Measurements from ENCODE around the gene WDR13.

- TF ChIP-seq, protein P1, sequence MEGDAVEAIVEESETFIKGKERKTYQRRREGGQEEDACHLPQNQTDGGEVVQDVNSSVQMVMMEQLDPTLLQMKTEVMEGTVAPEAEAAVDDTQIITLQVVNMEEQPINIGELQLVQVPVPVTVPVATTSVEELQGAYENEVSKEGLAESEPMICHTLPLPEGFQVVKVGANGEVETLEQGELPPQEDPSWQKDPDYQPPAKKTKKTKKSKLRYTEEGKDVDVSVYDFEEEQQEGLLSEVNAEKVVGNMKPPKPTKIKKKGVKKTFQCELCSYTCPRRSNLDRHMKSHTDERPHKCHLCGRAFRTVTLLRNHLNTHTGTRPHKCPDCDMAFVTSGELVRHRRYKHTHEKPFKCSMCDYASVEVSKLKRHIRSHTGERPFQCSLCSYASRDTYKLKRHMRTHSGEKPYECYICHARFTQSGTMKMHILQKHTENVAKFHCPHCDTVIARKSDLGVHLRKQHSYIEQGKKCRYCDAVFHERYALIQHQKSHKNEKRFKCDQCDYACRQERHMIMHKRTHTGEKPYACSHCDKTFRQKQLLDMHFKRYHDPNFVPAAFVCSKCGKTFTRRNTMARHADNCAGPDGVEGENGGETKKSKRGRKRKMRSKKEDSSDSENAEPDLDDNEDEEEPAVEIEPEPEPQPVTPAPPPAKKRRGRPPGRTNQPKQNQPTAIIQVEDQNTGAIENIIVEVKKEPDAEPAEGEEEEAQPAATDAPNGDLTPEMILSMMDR (IDR thresholded peaks at IDR 0.05) = no peak
- TF ChIP-seq IRF3 (IDR thresholded peaks at IDR 0.05; ENCODE audit: low read depth, low read length) = no peak
- TF ChIP-seq ZBTB33 (IDR thresholded peaks at IDR 0.05; ENCODE audit: borderline replicate concordance, low read depth) = no peak
- TF ChIP-seq TAF1 (IDR thresholded peaks at IDR 0.05; ENCODE audit: borderline replicate concordance, low read depth, low read length) = no peak
- TF ChIP-seq SIN3A (IDR thresholded peaks at IDR 0.05; ENCODE audit: borderline replicate concordance, low read depth, low read length) = no peak
- TF ChIP-seq, protein P2, sequence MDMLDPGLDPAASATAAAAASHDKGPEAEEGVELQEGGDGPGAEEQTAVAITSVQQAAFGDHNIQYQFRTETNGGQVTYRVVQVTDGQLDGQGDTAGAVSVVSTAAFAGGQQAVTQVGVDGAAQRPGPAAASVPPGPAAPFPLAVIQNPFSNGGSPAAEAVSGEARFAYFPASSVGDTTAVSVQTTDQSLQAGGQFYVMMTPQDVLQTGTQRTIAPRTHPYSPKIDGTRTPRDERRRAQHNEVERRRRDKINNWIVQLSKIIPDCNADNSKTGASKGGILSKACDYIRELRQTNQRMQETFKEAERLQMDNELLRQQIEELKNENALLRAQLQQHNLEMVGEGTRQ (IDR thresholded peaks at IDR 0.05; ENCODE audit: borderline replicate concordance, low read depth, low read length) = no peak
- no peak for TF ChIP-seq POLR2AphosphoS5 (IDR thresholded peaks at IDR 0.05; ENCODE audit: low read depth, low read length)
- TF ChIP-seq, protein P3, sequence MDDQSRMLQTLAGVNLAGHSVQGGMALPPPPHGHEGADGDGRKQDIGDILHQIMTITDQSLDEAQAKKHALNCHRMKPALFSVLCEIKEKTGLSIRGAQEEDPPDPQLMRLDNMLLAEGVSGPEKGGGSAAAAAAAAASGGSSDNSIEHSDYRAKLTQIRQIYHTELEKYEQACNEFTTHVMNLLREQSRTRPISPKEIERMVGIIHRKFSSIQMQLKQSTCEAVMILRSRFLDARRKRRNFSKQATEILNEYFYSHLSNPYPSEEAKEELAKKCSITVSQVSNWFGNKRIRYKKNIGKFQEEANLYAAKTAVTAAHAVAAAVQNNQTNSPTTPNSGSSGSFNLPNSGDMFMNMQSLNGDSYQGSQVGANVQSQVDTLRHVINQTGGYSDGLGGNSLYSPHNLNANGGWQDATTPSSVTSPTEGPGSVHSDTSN (IDR thresholded peaks at IDR 0.05) = no peak
- TF ChIP-seq EZH2phosphoT487 (IDR thresholded peaks at IDR 0.05; ENCODE audit: borderline replicate concordance, low read depth) = no peak
- TF ChIP-seq RFX5 (IDR thresholded peaks at IDR 0.05; ENCODE audit: low read length) = no peak
- TF ChIP-seq SMC3 (IDR thresholded peaks at IDR 0.05; ENCODE audit: low read depth, low read length) = no peak
- no peak for TF ChIP-seq YY1 (IDR thresholded peaks at IDR 0.05; ENCODE audit: low read depth)
Measured at GRCh38 chrX:48611703-48612102, 14.4 kb downstream of the WDR13 start.
